ENCODE measurements around the gene CD101. TPM values are rescaled to one million over a fixed set of nuclear protein-coding genes. Genes with fewer than 3 reads are reported as not detected.

CD101 gene
- total RNA-seq, 1 experiment from 2014 or later: 11.0 TPM

- DNase-seq (ENCODE audit: low read depth): no peak
Measured at GRCh38 chr1:117051224-117052064, 49.9 kb downstream of the CD101 start.

DNA sequence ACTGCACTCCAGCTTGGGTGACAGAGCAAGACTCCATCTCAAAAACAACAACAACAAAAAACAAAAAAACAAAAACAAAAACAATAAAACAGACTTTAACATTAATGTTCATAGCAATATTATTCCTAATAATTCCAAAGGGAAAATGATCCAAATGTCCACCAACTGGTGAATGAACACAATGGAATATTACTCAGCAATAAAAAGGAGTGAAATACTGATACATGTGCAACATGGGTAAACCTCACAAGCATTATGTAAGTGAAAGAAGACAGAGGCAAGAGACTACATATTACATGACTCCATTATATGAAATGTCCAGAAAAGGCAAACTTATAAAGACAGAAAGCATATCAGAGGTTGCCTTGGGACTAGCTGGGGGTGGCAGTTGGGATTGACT, 52.5 kb downstream of the CD101 start:
- DNase-seq (ENCODE audit: low read depth): no peak

DNA sequence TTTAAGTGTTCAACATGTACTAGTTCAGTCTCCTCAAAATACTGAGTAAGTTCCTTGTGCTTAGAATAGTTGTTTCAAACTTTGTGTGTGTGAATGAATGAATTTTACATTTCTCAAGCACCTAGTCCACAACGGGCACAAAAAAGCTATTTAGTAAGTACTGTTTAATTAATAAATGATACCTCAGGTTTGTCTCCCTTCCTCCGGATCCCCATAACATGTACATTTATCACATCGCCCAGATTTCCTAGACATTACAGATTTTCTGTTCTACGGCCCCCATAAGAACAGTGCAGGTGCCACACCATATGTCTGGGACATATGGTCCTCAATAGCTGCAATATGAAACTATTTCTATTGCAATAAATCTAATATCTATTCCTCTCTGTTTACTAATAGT, 57.2 kb downstream of the CD101 start:
- no peak for DNase-seq (ENCODE audit: low read depth)

GRCh38 chr1:117059334-117059677, 57.7 kb downstream of the CD101 start:
- no peak for DNase-seq (ENCODE audit: low read depth)

DNA sequence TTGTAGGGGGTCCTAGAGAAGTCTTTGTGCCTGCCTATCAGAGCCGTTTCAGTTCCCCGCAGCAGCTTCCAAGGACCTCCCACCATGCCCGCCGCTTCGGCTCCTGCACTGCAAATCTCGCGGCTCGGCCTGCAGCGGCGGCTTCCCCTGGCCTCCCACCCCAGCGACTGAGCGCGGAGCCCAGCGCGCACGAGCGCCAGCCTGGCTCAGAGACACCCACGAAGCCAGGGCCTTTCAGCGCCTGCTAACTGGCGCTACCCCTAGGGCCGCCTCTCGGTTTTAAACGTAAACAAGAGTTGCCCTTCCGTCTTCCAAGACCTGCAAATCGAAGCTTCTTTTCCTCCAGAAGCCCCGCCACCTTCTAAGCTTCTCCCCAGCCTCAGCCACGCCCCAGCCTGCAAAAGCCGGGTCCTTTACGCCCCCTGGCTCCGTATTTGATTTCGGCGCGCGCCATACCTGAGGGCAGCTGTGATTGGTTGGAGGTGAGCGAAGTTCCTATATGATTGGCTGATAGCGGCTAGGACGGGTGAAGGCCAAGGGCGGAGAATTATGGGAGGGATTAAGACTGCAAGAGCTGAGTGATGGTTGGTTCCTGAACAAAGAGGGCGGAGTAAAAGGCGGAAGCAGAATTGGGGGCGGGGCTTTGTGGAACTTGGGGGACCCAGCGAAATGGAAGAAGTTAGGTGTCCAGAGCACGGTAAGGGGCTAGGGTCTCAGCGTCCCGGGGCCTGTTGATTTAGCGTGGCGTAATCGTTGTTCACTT, 58.3 kb downstream of the CD101 start, which contains the start of gene TTF2:
Gene TTF2 (plus strand): TSS at position 649 of the 763 bp plus-strand sequence. CDS start 21 bp downstream, at position 670.
- peak; percentile 100 for DNase-seq (ENCODE audit: low read depth)

- DNase-seq (ENCODE audit: low read depth): peak; percentile 68
Measured at GRCh38 chr1:117060441-117061317, 59.1 kb downstream of the CD101 start.

- peak; percentile 89 for DNase-seq (ENCODE audit: low read depth)
Measured at GRCh38 chr1:117061986-117062415, 60.4 kb downstream of the CD101 start.

DNA sequence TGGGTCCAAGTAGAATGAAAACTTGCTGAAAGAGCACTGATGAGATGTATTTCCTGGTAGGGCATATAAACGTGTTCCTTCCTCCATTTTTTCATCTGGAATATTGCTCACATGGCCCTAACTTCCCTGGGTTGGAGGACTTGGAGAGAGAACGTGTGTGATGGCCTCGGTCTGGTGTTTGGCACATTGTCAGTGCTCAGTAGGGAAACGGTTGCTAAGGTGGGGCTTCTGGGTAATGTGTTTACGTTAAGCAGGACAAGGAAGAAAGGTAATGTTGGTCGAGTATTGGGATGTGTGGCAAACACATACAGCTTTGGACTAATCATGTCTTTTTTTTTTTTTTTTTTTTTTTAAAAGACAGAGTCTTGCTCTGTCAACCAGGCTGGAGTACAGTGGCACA, 64.8 kb downstream of the CD101 start:
- no peak for DNase-seq (ENCODE audit: low read depth)

GRCh38 chr1:117067533-117068370, 66.2 kb downstream of the CD101 start:
- DNase-seq (ENCODE audit: low read depth): peak; percentile 73

DNA sequence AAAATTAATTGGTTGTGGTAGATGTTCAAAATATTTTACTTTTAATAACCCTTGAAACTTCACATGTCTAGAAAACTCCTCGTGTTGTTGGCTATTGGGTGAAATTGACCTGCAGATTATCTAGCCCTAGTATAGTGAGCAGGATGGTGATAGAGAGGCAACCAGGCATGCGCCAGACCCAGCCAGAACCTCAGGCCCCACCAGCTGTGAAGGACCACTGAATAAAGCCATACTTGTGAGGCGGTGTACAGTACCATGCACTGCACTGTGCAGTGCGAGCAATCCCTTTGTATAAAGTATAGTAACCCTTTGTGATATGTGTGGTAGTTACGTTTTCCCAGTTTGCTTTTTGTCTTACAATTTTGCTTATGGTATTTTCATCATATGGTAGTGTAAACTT, 67.0 kb downstream of the CD101 start:
- no peak for DNase-seq (ENCODE audit: low read depth)

DNA sequence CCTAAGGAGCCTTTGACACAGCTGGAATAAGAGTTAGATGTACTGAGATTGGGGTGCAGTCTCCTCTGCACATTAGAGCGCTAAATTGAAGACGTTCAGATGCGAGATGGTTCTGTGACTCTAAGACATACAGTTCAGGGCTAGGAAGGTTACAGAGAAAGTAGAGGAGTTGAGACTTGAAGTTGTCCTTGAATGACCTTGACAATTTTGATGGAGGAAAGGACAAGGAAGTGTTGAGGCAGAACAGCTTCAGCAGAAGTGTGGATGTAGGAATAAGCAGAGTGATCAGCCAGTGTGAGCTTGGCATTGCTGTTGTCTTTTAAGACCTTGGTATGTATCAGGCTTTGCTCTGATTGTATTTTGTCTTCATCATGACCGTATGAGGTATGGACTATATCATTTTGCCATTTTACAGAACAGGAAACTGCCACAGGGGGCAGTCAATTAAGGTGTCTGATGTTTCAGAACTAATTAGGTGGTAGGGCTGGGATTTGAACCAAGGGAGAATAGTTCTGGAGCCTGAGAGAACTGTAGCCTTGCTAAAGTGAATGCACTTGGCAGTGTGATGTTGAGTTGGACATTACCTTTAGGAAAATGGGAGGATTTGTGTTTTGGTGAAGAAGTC, 67.8 kb downstream of the CD101 start:
- DNase-seq (ENCODE audit: low read depth): no peak

GRCh38 chr1:117070124-117070523, 68.6 kb downstream of the CD101 start:
- peak; percentile 31 for DNase-seq (ENCODE audit: low read depth)

GRCh38 chr1:117076648-117077047, 75.1 kb downstream of the CD101 start:
- no peak for DNase-seq (ENCODE audit: low read depth)

- DNase-seq (ENCODE audit: low read depth): peak; percentile 93
Measured at GRCh38 chr1:117077267-117077666, 75.7 kb downstream of the CD101 start.

GRCh38 chr1:117079737-117080136, 78.2 kb downstream of the CD101 start:
- DNase-seq (ENCODE audit: low read depth): no peak

- no peak for DNase-seq (ENCODE audit: low read depth)
Measured at GRCh38 chr1:117084231-117084630, 82.7 kb downstream of the CD101 start.

Measured in Daoy (cell line).